Activated CD8-positive, alpha-beta memory T cell treated with anti-CD3 and anti-CD28 coated beads for 36 hours (primary cell): ENCODE results near the gene DERA. TPM values are rescaled to one million over a fixed set of nuclear protein-coding genes. Genes with fewer than 3 reads are reported as not detected.
"Not testable (repeated sequence)": the region's sequence is repeated elsewhere in the genome, so short reads cannot be mapped to it uniquely, and the experiment has no call there.

ENCODE experiments used
- CTCF ChIA-PET: fragments of 350-600 bp; sonication (Branson Sonifier 250); formaldehyde crosslinking; loops from one replicate; lab custom pipeline; 2021; ENCODE audit warnings: antibody characterized with exemption; lab: Charles Lee
- POLR2A ChIA-PET: fragments of 350-600 bp; sonication (Branson Sonifier 250); formaldehyde crosslinking; loops from one replicate; lab custom pipeline; 2021; ENCODE audit warnings: antibody characterized with exemption; lab: Charles Lee
- total RNA-seq, 2 experiments: library from RNA; stranded (reverse); gene quantifications; one replicate each; pipeline ENCODE4 v1.2.3, GENCODE V29; 2021

The DERA gene
- total RNA-seq, 2 experiments from 2014 or later, result 25.3 to 27.0 TPM

DNA sequence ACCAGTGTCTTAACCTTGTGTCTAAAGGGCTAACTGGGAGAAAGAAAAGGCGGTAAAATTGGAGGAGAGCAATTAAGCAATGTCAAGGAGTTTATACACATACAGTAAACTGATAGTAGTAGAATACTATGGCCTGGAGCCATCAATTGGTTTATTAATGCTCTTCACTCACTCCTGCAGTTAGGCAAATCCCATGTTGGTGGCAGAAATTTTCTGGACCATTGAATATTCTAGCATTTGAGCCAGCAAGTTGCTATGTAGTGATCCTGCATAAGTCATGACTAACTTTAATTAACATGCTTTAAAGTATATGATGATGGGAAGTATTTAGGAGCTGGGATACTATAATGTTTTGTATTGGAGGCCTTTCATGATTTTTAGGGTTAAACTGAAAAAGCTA lies 14.3 kb upstream of the DERA start:
- ChIA-PET POLR2A (no interaction called here), CTCF (interaction anchor here (1.0 kb wide), 1 partner anchor 14 kb away, joined by 3 read pairs; no protein-coding TSS in a partner anchor)

DNA sequence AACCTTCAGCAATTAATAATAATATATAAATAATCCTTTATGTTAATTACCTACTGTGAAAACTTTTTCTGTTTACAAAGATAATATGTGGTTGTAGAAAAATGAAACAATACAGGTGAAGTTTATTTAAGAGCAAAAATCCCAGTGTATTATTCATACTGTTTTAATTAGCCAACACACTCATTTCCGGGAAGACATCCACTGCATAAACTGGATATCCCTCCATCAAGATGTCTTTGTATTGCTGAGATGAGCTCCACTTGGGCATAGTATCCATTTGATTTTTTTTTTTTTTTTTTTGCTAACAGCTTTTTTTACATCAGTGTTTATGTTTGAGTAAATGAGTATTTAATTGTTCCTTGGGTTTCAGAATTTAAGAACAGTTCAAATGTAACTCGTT lies 13.7 kb upstream of the DERA start:
- POLR2A ChIA-PET, result no interaction called here

DNA sequence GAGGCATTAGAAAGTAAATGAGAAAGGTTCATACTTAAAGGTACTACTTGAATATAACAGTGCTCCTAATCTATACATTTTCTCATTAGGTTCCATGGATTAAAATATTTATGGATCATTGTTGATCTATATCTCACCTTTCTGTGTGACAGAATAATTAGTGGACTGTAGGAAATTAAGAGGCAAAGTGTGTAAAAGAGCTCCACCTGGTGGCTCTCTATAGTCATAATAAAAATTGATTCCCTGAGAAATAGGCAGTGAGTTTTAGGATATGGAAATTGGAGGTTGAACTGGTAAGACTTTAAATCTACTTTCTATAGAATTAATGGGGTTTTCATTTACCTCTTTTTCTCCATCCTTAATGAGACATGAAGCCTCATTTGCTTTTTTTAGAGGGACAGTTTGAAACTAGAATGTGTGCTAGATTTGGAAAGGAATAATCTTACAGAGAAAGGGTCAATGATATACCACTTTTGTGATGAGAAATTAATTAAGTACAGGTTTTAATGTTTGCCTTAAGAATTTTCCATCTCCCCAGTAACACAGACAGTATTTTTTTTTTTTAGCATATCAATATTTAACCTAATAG lies 11.8 kb upstream of the DERA start:
- POLR2A ChIA-PET, result no interaction called here
- CTCF ChIA-PET, result interaction anchor here (0.6 to 2.1 kb wide), 5 partner anchors 11 to 107 kb away, joined by 3 to 14 read pairs (median 6); partner anchors contain the start of genes DERA and STRAP

More for the DNA sequence above, 13.7 kb upstream of the DERA start:
- CTCF ChIA-PET, result interaction anchor here (1.0 kb wide), 1 partner anchor 14 kb away, joined by 3 read pairs; no protein-coding TSS in a partner anchor

DNA sequence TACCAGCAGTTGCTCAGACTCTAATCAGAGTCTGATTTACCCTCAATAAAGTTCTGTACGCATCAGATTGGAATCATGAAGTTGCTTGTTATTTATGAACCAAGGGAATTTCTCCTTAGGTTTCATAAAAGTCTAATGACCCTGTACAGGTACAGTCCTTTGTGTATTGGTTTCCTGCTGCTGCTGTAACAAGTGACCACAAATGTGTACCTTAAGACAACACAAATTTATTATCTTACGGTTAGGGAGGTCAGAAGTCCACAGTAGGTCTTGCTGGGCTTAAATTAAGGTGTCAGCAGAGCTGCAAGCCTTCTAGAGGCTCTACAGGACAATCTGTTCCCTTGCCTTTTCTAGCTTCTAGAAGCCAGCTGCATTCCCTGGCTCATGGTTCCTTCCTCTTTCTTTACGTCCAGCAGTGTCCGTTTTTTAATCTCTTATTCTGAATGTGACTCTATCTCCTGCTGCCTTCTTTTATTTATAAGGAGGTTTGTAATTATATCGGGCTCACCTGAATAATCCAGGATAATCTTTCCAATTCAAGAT lies 6.7 kb upstream of the DERA start:
- POLR2A ChIA-PET, result no interaction called here

DNA sequence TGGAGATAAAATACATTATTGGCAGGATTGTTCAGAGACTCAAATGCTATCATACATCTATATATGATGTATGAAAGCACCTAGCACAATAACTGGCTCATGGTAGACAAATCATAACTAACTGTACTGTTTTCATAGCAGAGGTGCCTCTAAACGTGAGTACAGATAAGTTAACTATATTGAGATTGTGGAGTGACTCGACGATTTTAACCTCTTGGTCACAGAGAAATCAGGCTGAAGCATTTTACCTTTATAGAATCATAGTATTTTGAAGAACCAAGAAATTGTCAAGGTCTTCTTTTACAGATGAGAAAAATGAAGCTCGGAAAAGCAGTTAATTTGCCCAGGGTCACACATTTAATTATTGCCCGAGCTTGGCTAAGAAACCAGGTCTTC lies 666 bp upstream of the DERA start:
- ChIA-PET CTCF (interaction anchor here (1.3 to 2.4 kb wide), 2 partner anchors 9 to 11 kb away, joined by 3 to 14 read pairs; no protein-coding TSS in a partner anchor), POLR2A (interaction anchor here (1.2 kb wide), 1 partner anchor 28 kb away, joined by 5 read pairs; the partner anchor contains the start of gene STRAP)

More for the DNA sequence above, 6.7 kb upstream of the DERA start:
- CTCF ChIA-PET, result no interaction called here

DNA sequence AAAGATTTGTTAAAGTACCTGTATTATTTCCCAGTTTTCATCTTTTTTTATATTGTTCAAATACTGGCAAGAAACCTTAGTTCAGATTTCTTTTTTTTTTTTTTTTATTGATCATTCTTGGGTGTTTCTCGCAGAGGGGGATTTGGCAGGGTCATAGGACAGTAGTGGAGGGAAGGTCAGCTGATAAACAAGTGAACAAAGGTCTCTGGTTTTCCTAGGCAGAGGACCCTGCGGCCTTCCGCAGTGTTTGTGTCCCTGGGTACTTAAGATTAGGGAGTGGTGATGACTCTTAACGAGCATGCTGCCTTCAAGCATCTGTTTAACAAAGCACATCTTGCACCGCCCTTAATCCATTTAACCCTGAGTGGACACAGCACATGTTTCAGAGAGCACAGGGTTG lies 799 bp downstream of the DERA start:
- CTCF ChIA-PET, result interaction anchor here (0.6 to 2.4 kb wide), 3 partner anchors 11 to 69 kb away, joined by 3 to 14 read pairs (median 4); no protein-coding TSS in a partner anchor
- POLR2A ChIA-PET, result not testable (repeated sequence)

DNA sequence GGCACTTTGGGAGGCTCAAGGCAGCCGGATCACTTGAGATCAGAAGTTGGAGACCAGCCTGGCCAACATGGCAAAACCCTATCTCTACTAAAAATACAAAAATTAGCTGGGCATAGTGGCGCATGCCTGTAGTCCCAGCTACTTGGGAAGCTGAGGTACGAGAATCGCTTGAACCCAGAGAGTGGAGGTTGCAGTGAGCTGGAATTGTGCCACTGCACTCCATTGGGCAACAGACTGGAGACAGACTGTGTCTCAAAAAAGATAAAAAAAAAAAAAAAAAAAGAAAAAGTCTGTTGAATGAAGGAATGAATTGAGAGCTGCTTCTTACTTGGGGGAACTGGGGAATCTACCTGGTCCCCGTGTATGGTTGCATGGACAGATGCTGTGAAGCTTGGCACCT lies 3.0 kb downstream of the DERA start:
- ChIA-PET POLR2A (interaction anchor here (0.7 kb wide), 1 partner anchor 495 kb away, joined by 4 read pairs; no protein-coding TSS in a partner anchor), CTCF (interaction anchor here (0.9 kb wide), 1 partner anchor 15 kb away, joined by 6 read pairs; no protein-coding TSS in a partner anchor)

DNA sequence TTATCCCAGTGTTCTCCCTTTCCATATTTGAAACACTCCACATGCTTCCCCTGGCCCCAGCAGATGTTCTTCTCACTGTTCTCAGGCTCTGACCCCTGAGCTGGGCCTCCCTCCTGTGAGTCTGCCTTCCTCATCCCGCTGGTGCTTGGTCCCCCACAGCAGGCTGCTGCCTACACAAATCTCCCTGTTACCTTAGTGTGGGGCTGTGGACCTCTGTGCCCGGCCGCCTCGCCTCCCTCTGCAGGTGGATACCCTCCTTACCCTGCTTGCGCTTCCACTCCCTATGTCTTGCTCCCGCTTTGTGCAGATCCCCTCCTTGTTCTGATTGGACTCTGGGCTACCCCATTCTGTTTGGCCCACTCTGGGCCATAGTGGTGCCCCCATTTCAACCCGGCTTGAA lies 6.9 kb downstream of the DERA start:
- POLR2A ChIA-PET, result no interaction called here
- CTCF ChIA-PET, result no interaction called here

DNA sequence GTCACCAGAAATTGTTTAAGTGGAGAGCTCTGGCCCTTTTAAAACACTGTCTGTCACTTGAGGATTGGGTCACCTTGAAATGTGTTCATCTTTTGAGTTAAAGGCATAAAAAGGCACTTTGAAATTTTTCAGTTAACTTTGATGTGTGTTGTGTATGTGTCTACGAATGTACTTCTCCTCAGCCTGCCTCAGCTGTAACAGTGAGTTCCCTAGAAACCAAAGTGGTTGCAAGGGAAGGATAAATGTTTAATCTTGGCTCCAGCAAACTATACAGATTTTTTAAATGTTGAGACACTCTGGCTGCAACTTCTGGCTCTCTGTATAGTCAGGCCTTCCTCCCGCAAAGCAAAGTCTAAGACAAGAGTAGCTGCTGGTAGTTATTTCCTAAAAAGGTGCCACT lies 8.3 kb downstream of the DERA start:
- ChIA-PET POLR2A (no interaction called here), CTCF (no interaction called here)

DNA sequence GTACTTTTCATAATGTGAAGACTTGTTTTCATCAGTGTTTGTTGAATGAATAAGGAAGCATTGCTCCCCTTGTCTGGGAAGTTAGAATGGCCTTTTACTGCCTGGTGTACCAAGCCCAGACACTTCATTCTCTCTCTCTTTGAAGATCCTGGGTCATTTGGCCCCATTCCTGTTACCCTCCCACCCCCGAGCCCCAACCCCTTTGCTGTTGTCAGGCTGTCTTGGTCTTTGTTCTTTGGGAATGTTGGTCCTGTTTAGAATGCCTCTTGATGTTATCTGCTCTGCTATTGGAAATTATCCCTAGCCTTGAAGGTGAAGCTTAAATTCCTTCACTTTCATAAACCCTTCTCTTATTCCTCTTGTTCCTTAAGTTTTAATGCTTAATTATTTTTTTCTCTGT lies 13.8 kb downstream of the DERA start:
- CTCF ChIA-PET, result no interaction called here
- POLR2A ChIA-PET, result no interaction called here

DNA sequence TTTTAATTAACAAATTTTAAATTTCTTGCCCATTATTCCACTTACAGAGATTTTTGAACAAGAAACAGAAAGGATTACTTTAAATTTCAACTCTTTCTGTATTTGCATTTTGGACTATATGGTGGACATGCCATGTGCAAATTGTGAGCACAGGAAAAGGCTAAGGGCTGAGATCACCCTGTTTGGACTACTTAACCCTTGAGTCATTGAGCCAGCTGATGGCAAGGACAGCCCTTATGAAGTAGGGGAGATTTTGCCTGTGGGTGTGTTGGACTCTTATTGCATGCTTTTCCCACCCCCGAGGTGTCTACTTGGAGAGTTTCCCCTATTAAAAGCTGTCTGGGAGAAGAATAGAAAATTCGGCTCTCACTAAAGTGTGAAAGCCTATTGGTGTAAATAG lies 17.2 kb downstream of the DERA start:
- CTCF ChIA-PET, result no interaction called here
- POLR2A ChIA-PET, result no interaction called here

DNA sequence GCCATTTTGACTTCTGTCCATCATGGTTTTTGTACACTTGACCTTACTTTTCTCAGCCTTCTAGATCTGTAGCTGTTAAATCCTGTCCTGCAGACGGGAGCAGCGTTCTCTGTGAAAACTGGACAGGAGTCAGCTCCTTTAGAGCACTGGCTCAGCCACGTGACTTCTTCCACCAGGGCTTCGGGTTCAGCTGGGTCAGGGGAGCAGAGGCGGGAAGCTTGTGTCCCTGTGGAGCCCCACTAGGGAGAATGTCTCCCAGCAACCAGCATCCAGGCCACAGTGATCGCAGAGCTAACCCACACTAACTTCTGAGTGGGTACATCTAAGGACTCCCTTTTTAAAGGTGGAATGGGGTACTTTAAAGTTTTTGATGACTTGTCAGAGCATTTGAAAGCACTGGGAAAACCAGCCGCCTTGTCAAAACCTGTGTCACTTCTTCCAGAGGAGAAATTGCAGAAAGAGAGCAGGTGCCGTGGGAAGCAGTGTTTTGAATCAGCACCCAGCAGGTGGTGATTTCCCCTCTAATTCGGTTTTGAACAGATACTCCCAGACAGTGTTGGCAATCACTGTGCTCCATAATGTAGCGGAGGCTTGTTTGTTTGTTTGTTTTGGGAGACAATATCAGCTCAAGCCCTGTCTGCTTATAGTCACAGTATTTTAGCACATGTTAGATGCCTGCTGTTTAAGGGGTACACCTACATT lies 17.9 kb downstream of the DERA start:
- ChIA-PET POLR2A (no interaction called here), CTCF (no interaction called here)

DNA sequence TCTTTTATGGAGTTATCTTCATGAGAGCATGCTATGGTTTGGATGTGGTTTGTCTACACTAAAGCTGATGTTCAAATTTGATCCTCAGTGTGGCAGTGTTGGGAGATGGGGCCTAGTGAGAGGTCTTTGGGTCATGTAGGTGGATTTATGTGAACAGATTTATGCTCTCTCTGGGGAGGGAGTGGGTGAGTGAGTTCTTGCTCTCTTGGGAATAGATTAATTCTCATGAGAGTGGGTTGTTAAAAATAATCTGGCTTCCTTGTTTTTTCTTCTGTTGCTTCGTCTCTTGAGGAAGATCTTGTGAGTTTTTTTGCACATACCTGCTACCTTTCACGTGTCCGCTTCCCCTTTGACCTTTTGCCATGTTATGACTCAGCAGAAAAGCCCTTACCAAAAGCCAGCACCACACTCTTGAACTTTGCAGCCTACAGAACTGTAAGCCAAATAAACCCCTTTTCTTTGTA lies 20.5 kb downstream of the DERA start:
- ChIA-PET POLR2A (no interaction called here), CTCF (no interaction called here)

DNA sequence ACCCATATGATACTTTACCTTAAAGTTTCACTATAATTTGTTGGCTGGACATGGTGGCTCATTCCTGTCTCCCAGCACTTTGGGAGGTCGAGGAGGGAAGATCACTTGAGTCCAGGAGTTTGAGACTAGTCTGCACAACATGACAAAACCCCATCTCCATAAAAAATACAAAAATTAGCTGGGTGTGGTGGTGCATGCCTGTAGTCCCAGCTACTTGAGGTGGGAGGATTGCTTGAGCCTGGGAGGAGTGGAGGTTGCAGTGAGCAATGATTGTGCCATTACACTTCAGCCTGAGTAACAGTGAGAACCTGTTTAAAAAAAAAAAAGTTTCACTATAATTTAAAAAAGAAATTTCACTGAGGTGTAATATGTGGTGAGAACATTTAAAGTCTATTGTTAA lies 21.2 kb downstream of the DERA start:
- POLR2A ChIA-PET, result no interaction called here
- CTCF ChIA-PET, result no interaction called here

DNA sequence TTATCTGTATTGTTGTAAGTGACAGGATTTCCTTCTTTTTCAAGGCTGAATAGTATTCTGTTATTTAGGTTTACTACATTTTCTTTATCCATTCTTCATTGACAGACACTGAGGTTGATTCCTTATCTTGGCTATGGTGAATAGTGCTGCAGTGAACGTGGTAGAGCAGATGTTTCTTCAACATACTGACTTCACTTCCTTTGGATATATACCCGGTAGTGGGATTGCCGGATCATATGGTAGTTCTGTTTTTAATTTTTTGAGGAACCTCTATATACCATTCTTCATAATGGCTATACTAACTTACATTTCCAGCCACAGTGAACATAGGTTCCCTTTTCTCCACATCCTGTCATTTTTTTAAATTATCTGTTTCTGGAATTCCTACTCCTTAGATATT lies 21.8 kb downstream of the DERA start:
- ChIA-PET POLR2A (no interaction called here), CTCF (no interaction called here)

DNA sequence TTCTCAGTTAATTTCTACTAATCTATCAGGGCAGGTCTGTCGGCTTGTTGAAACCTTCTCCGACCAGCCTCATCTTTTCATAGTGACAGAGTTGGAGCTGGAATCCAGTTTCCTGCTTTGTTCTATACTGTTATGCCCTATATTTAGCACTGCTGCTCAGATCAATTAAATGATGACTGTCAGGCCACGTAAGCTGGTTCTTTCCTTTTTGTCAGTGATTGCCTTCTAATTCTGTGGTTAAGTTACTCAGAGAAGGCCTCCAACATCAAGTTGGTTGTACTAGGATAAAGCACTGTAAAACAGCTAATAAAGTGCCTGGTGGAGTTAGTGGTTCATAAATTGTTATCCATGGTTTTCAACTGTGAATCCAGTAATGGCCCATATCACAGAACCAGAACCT lies 22.6 kb downstream of the DERA start:
- ChIA-PET CTCF (no interaction called here), POLR2A (no interaction called here)

DNA sequence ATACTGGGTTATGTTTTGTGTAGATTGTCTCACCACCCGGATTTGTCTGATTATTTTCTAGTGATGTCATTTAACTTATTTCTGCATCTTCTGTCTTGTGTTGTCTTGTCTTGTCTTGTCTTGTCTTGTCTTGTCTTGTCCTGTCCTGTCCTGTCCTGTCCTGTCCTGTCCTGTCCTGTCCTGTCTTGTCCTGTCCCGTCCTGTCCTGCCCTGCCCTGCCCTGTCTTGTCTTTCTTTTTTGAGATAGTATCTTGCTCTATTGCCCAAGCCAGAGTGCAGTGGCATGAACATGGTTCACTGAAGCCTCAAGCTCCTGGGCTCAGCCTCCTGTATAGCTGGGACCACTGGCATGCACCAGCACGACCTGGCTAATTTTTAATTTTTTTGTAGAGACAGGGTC lies 25.6 kb downstream of the DERA start:
- ChIA-PET CTCF (no interaction called here), POLR2A (no interaction called here)

DNA sequence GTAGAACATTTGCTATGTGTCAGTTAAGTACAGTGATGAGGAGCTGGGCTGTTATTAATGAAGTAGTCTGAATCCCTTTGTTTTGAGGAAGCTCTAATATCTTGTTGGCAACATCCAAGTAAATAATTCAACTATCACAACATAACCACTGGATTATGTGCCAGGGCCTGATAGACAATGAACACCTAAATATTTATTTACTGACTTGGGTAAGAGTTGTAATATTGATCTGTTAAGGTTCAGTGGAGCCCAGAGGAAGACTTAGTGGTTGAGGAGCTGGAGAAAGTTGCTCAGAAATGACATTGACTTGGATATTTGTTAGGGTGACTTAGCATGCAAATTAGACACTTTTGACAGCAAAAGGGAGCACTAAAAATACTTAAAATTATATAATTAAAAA lies 26.8 kb downstream of the DERA start:
- POLR2A ChIA-PET, result no interaction called here
- CTCF ChIA-PET, result no interaction called here

DNA sequence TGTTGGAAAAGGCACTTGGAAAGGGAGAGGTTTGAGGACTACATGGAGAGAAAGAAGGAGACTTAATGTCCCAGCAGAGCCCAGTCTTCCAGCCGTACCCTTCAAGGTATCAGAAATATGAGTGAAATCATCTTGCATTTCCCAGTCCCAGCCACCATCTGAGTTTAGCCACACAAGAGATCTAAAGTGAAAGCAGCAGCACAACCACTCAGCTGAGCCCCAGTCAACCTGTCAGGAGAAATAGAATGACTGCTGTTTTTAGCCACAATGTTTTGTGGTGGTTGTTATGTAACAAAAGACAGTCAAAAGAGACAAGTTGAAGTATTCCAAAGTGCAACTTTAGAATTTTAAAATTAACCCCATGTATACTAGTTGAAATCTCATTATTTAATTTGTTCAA lies 28.0 kb downstream of the DERA start:
- POLR2A ChIA-PET, result no interaction called here
- CTCF ChIA-PET, result no interaction called here

DNA sequence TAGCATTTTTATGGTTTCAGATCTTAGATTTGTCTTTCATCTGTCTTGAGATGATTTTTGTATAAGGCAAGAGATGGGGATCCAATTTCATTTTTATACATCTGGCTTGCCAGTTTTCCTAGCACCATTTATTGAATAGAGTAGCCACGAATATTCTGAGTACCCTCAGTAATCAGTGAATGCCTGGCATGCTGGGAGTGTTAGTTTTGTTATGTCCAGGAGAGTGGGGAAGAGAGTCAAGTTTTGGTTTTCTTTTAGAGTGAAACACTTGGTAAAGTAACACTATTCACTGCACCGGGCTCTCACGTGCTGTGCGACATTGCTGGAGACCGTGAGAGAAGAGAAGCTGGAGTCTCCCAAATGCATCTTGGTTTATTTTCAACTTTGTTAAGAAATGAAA lies 31.3 kb downstream of the DERA start:
- ChIA-PET CTCF (no interaction called here), POLR2A (no interaction called here)
